ENCODE results near the gene RNU6-7. TPM values are rescaled to one million over a fixed set of nuclear protein-coding genes. Genes with fewer than 3 reads are reported as not detected.
A peak's percentile ranks its signal among the peaks of the same experiment; 100 is the strongest.

RNU6-7 gene
- total RNA-seq, 1 experiment from 2014 or later, result not detected

DNA sequence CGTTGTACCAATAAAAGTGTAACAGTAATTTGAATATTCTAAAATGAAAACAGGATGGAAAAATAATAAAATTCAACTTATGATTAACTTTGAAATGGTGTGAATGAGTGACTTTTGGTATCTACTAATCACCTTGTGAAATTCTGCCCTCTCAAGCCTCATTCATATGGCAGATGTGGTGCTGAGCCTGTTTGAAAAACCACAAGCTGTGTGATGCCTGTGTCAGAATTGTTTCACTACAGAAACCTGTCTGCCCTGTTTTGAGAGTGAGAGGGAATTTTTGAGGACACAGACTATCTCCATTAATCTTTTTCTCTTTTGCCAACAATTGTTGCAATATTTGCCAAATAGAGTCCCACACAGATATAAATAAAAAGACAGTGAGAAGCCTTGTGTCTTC is 3.9 kb upstream of the RNU6-7 start (continued):
- TF ChIP-seq, protein P1, sequence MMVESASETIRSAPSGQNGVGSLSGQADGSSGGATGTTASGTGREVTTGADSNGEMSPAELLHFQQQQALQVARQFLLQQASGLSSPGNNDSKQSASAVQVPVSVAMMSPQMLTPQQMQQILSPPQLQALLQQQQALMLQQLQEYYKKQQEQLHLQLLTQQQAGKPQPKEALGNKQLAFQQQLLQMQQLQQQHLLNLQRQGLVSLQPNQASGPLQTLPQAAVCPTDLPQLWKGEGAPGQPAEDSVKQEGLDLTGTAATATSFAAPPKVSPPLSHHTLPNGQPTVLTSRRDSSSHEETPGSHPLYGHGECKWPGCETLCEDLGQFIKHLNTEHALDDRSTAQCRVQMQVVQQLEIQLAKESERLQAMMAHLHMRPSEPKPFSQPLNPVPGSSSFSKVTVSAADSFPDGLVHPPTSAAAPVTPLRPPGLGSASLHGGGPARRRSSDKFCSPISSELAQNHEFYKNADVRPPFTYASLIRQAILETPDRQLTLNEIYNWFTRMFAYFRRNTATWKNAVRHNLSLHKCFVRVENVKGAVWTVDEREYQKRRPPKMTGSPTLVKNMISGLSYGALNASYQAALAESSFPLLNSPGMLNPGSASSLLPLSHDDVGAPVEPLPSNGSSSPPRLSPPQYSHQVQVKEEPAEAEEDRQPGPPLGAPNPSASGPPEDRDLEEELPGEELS (CRISPR knock-in tag; IDR thresholded peaks at IDR 0.05), result no peak
- TF ChIP-seq TP53 (CRISPR knock-in tag; IDR thresholded peaks at IDR 0.05), result no peak
- no peak for TF ChIP-seq RORB (CRISPR knock-in tag; IDR thresholded peaks at IDR 0.05)

- no peaks in the 10 kb centered on the region for H3K9me3 Mint-ChIP-seq
- peak overlapping the region; percentile 96 for H3K27ac Mint-ChIP-seq
- H3K27me3 Mint-ChIP-seq (ENCODE audit: low read depth), result peaks cover 15% of the 10 kb centered on the region
- CTCF ChIA-PET, result no interaction called here
- no peak for DNase-seq (ENCODE audit: low spot score)
- H3K4me1 Mint-ChIP-seq, result peaks cover 10% of the 10 kb centered on the region
- H3K36me3 Mint-ChIP-seq, result no peaks in the 10 kb centered on the region
- no peak for ATAC-seq
- H3K4me3 Mint-ChIP-seq, result peak overlapping the region; percentile 94
- POLR2A ChIA-PET, result no interaction called here
- TF ChIP-seq PRDM15 (CRISPR knock-in tag; IDR thresholded peaks at IDR 0.05), result no peak
- TF ChIP-seq USF2 (CRISPR knock-in tag; IDR thresholded peaks at IDR 0.05), result no peak
- TF ChIP-seq NFATC4 (CRISPR knock-in tag; IDR thresholded peaks at IDR 0.05), result no peak
- no peak for TF ChIP-seq KAT7 (CRISPR knock-in tag; IDR thresholded peaks at IDR 0.05; ENCODE audit: borderline replicate concordance)
- TF ChIP-seq ZNF317 (CRISPR knock-in tag; IDR thresholded peaks at IDR 0.05; ENCODE audit: borderline replicate concordance, low read depth), result no peak
- TF ChIP-seq, protein P2, sequence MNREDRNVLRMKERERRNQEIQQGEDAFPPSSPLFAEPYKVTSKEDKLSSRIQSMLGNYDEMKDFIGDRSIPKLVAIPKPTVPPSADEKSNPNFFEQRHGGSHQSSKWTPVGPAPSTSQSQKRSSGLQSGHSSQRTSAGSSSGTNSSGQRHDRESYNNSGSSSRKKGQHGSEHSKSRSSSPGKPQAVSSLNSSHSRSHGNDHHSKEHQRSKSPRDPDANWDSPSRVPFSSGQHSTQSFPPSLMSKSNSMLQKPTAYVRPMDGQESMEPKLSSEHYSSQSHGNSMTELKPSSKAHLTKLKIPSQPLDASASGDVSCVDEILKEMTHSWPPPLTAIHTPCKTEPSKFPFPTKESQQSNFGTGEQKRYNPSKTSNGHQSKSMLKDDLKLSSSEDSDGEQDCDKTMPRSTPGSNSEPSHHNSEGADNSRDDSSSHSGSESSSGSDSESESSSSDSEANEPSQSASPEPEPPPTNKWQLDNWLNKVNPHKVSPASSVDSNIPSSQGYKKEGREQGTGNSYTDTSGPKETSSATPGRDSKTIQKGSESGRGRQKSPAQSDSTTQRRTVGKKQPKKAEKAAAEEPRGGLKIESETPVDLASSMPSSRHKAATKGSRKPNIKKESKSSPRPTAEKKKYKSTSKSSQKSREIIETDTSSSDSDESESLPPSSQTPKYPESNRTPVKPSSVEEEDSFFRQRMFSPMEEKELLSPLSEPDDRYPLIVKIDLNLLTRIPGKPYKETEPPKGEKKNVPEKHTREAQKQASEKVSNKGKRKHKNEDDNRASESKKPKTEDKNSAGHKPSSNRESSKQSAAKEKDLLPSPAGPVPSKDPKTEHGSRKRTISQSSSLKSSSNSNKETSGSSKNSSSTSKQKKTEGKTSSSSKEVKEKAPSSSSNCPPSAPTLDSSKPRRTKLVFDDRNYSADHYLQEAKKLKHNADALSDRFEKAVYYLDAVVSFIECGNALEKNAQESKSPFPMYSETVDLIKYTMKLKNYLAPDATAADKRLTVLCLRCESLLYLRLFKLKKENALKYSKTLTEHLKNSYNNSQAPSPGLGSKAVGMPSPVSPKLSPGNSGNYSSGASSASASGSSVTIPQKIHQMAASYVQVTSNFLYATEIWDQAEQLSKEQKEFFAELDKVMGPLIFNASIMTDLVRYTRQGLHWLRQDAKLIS (CRISPR knock-in tag; IDR thresholded peaks at IDR 0.05; ENCODE audit: borderline replicate concordance), result no peak
- TF ChIP-seq SOX15 (CRISPR knock-in tag; IDR thresholded peaks at IDR 0.05), result no peak
- no peak for TF ChIP-seq ERG (CRISPR knock-in tag; IDR thresholded peaks at IDR 0.05)
- no peak for TF ChIP-seq TEAD4 (CRISPR knock-in tag; IDR thresholded peaks at IDR 0.05)
- TF ChIP-seq, protein P3, sequence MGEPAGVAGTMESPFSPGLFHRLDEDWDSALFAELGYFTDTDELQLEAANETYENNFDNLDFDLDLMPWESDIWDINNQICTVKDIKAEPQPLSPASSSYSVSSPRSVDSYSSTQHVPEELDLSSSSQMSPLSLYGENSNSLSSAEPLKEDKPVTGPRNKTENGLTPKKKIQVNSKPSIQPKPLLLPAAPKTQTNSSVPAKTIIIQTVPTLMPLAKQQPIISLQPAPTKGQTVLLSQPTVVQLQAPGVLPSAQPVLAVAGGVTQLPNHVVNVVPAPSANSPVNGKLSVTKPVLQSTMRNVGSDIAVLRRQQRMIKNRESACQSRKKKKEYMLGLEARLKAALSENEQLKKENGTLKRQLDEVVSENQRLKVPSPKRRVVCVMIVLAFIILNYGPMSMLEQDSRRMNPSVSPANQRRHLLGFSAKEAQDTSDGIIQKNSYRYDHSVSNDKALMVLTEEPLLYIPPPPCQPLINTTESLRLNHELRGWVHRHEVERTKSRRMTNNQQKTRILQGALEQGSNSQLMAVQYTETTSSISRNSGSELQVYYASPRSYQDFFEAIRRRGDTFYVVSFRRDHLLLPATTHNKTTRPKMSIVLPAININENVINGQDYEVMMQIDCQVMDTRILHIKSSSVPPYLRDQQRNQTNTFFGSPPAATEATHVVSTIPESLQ (CRISPR knock-in tag; IDR thresholded peaks at IDR 0.05), result no peak
- no peak for TF ChIP-seq USF1 (CRISPR knock-in tag; IDR thresholded peaks at IDR 0.05)
These were observed 1.3 kb upstream of the RNU6-7 start for GRCh38 chr14:32200368-32201192.
